Measurements from ENCODE around the gene OBSCN.

Gene OBSCN

GRCh38 chr1:228207851-228208821 lies at the start of gene OBSCN:
OBSCN (plus strand) TSS chr1:228208044; CDS start chr1:228211784, 3,740 bp downstream.
- Mint-ChIP-seq H3K27ac (no peak within 1 kb of the TSS), H3K4me1 (ENCODE audit: low read depth) (no peaks in the 10 kb centered on the region), H3K4me3 (no peak within 1 kb of the TSS), H3K9me3 (no peaks in the 10 kb centered on the region), H3K27me3 (peaks cover 9% of the 10 kb centered on the region), H3K36me3 (ENCODE audit: low read depth) (no peaks in the 10 kb centered on the region)

GRCh38 chr1:228158151-228159007 lies 49.5 kb upstream of the OBSCN start:
- no peak overlapping the region for H3K27ac Mint-ChIP-seq
- H3K4me3 Mint-ChIP-seq: no peak overlapping the region
- no peaks in the 10 kb centered on the region for H3K9me3 Mint-ChIP-seq
- H3K36me3 Mint-ChIP-seq (ENCODE audit: low read depth): no peaks in the 10 kb centered on the region
- no peaks in the 10 kb centered on the region for H3K27me3 Mint-ChIP-seq
- H3K4me1 Mint-ChIP-seq (ENCODE audit: low read depth): peaks cover 34% of the 10 kb centered on the region

GRCh38 chr1:228159008-228159665 lies 48.7 kb upstream of the OBSCN start:
- no peak overlapping the region for H3K27ac Mint-ChIP-seq
- no peaks in the 10 kb centered on the region for H3K27me3 Mint-ChIP-seq
- no peaks in the 10 kb centered on the region for H3K9me3 Mint-ChIP-seq
- H3K36me3 Mint-ChIP-seq (ENCODE audit: low read depth): no peaks in the 10 kb centered on the region
- H3K4me1 Mint-ChIP-seq (ENCODE audit: low read depth): peaks cover 36% of the 10 kb centered on the region
- no peak overlapping the region for H3K4me3 Mint-ChIP-seq

GRCh38 chr1:228160201-228160761 lies 47.6 kb upstream of the OBSCN start:
- Mint-ChIP-seq H3K9me3 (no peaks in the 10 kb centered on the region), H3K4me3 (no peak overlapping the region), H3K27me3 (no peaks in the 10 kb centered on the region), H3K4me1 (ENCODE audit: low read depth) (peaks cover 38% of the 10 kb centered on the region), H3K36me3 (ENCODE audit: low read depth) (no peaks in the 10 kb centered on the region), H3K27ac (no peak overlapping the region)

GRCh38 chr1:228161362-228161761 lies 46.5 kb upstream of the OBSCN start:
- Mint-ChIP-seq H3K27ac (no peak overlapping the region), H3K4me1 (ENCODE audit: low read depth) (peaks cover 29% of the 10 kb centered on the region), H3K27me3 (no peaks in the 10 kb centered on the region)

GRCh38 chr1:228161866-228162265 lies 46.0 kb upstream of the OBSCN start:
- Mint-ChIP-seq H3K27ac (no peak overlapping the region), H3K4me3 (no peak overlapping the region), H3K36me3 (ENCODE audit: low read depth) (no peaks in the 10 kb centered on the region), H3K9me3 (no peaks in the 10 kb centered on the region), H3K4me1 (ENCODE audit: low read depth) (peaks cover 29% of the 10 kb centered on the region), H3K27me3 (no peaks in the 10 kb centered on the region)

More at GRCh38 chr1:228161362-228161761, 46.5 kb upstream of the OBSCN start:
- H3K4me3 Mint-ChIP-seq: no peak overlapping the region
- no peaks in the 10 kb centered on the region for H3K9me3 Mint-ChIP-seq
- no peaks in the 10 kb centered on the region for H3K36me3 Mint-ChIP-seq (ENCODE audit: low read depth)

GRCh38 chr1:228162286-228163006 lies 45.4 kb upstream of the OBSCN start:
- no peaks in the 10 kb centered on the region for H3K36me3 Mint-ChIP-seq (ENCODE audit: low read depth)
- H3K9me3 Mint-ChIP-seq: no peaks in the 10 kb centered on the region
- no peak overlapping the region for H3K27ac Mint-ChIP-seq
- H3K4me1 Mint-ChIP-seq (ENCODE audit: low read depth): peaks cover 27% of the 10 kb centered on the region
- H3K4me3 Mint-ChIP-seq: no peak overlapping the region
- H3K27me3 Mint-ChIP-seq: no peaks in the 10 kb centered on the region

GRCh38 chr1:228163007-228163753 lies 44.7 kb upstream of the OBSCN start:
- no peaks in the 10 kb centered on the region for H3K9me3 Mint-ChIP-seq
- H3K4me3 Mint-ChIP-seq: no peak overlapping the region
- no peak overlapping the region for H3K27ac Mint-ChIP-seq
- peaks cover 32% of the 10 kb centered on the region for H3K4me1 Mint-ChIP-seq (ENCODE audit: low read depth)
- H3K27me3 Mint-ChIP-seq: no peaks in the 10 kb centered on the region
- no peaks in the 10 kb centered on the region for H3K36me3 Mint-ChIP-seq (ENCODE audit: low read depth)

- Mint-ChIP-seq H3K36me3 (ENCODE audit: low read depth) (no peaks in the 10 kb centered on the region), H3K27ac (peak overlapping the region; percentile 95), H3K9me3 (no peaks in the 10 kb centered on the region), H3K4me1 (ENCODE audit: low read depth) (peaks cover 35% of the 10 kb centered on the region), H3K27me3 (no peaks in the 10 kb centered on the region), H3K4me3 (peak overlapping the region; percentile 86)
These were observed 43.9 kb upstream of the OBSCN start for GRCh38 chr1:228163776-228164519.

- Mint-ChIP-seq H3K27me3 (no peaks in the 10 kb centered on the region), H3K4me1 (ENCODE audit: low read depth) (peaks cover 39% of the 10 kb centered on the region), H3K36me3 (ENCODE audit: low read depth) (no peaks in the 10 kb centered on the region), H3K27ac (peak overlapping the region; percentile 95), H3K9me3 (no peaks in the 10 kb centered on the region), H3K4me3 (peak overlapping the region; percentile 86)
These were observed 43.1 kb upstream of the OBSCN start for GRCh38 chr1:228164561-228165371.

GRCh38 chr1:228165372-228166169 lies 42.3 kb upstream of the OBSCN start, which contains the start of gene IBA57:
IBA57 (plus strand) TSS chr1:228165804; CDS start chr1:228165817, 13 bp downstream.
- Mint-ChIP-seq H3K4me3 (peak within 1 kb of the TSS; percentile 86), H3K9me3 (no peaks in the 10 kb centered on the region), H3K4me1 (ENCODE audit: low read depth) (peaks cover 39% of the 10 kb centered on the region), H3K36me3 (ENCODE audit: low read depth) (no peaks in the 10 kb centered on the region), H3K27me3 (no peaks in the 10 kb centered on the region), H3K27ac (peak within 1 kb of the TSS; percentile 95)
